ENCODE data around the gene XPO5. TPM values are rescaled to one million over a fixed set of nuclear protein-coding genes. Genes with fewer than 3 reads are reported as not detected.
A peak's percentile ranks its signal among the peaks of the same experiment; 100 is the strongest.

The XPO5 gene
- total RNA-seq, 4 donors from 2014 or later = 24.0 to 30.4 (median 27.3) TPM

DNA sequence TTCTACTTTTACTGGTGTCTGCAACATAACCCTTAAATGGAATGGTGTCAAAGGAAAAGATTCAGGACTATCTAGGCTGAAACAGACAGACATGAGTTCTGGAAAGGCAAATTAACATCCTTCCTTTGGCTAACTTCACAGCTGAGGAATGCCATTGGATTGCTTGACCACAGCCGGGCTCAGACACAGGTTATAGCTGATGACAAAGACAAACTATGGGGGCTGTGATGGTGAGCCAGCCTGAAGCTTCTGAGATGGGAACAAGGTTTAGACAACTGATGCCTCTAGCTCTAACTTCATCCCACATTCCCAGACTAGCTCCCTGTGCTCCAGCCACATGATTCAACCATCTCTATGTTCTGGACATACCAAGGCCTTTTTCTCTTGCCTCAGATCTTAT is 43.6 kb downstream of the XPO5 start:
- intact Hi-C loops (cut with DNase I; ENCODE audit: low total_unique reads) = no loop called here
- 92 to 96% methylated on average over 1 of the region's 1 CpG for WGBS, 2 donors
- TF ChIP-seq POLR2A (IDR thresholded peaks at IDR 0.05) (no peak), CTCF (IDR thresholded peaks at IDR 0.05) (no peak)
- DNase-seq (ENCODE audit: low spot score in 2 of 2) = no peak
- no peak overlapping the region for H3K4me3 ChIP-seq (ENCODE audit: low read depth, poor library complexity, severe bottlenecking)

GRCh38 chr6:43524483-43524961 is 51.3 kb downstream of the XPO5 start:
- intact Hi-C loops (cut with DNase I; ENCODE audit: low total_unique reads) = no loop called here
- WGBS, 2 donors = 61 to 75% methylated on average over 10 of the region's 10 CpGs
- TF ChIP-seq POLR2A (IDR thresholded peaks at IDR 0.05) (no peak), CTCF (IDR thresholded peaks at IDR 0.05) (no peak)
- H3K4me3 ChIP-seq (ENCODE audit: low read depth, poor library complexity, severe bottlenecking) = no peak overlapping the region
- peak in 1 of 2 donors; percentile 66 for DNase-seq (ENCODE audit: low spot score in 2 of 2)

GRCh38 chr6:43523284-43523683 is 52.6 kb downstream of the XPO5 start:
- 78 to 79% methylated on average over 3 of the region's 3 CpGs for WGBS, 2 donors
- intact Hi-C loops (cut with DNase I; ENCODE audit: low total_unique reads) = no loop called here
- no peak for TF ChIP-seq POLR2A (IDR thresholded peaks at IDR 0.05)
- no peak for TF ChIP-seq CTCF (IDR thresholded peaks at IDR 0.05)
- no peak for DNase-seq (ENCODE audit: low spot score in 2 of 2)
- no peak overlapping the region for H3K4me3 ChIP-seq (ENCODE audit: low read depth, poor library complexity, severe bottlenecking)

DNA sequence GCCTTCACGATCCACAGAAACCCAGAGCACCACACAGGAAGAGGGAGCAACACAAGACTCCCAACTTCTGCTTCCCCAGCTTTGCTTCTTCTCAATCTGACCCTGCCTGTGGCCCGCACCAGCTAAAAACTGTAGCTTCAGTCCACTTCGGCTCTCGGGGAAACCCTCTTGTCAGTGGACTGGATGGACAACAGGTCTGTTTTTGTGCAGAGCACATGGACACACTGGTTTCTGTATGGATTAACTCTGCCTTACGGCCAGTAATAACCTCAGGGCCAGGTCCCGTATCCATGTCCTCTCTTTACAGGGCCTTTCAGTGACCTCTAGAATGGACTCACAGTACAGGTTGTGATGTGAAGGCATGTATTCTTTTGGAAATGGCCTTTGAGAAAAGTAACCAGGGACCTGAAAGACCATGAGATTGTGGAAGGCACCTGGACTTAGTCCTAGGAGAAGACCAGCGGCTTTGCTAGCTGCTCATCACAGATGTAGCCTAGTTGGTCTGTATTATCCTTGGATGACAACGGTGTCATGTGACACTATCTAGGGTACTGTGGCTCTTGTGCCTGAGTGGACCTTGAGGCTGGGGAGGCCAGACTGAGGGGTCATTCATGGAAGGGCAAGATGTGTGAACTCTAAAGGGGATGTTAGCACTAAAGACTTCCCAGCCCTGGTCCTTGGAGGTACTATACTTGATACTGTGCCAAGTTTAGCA is 53.1 kb downstream of the XPO5 start:
- DNase-seq (ENCODE audit: low spot score in 2 of 2) = no peak
- H3K4me3 ChIP-seq (ENCODE audit: low read depth, poor library complexity, severe bottlenecking) = no peak overlapping the region
- WGBS, 2 donors = 80 to 93% methylated on average over 8 of the region's 8 CpGs
- no peak for TF ChIP-seq CTCF (IDR thresholded peaks at IDR 0.05)
- TF ChIP-seq POLR2A (IDR thresholded peaks at IDR 0.05) = no peak
- intact Hi-C loops (cut with DNase I; ENCODE audit: low total_unique reads) = no loop called here

DNA sequence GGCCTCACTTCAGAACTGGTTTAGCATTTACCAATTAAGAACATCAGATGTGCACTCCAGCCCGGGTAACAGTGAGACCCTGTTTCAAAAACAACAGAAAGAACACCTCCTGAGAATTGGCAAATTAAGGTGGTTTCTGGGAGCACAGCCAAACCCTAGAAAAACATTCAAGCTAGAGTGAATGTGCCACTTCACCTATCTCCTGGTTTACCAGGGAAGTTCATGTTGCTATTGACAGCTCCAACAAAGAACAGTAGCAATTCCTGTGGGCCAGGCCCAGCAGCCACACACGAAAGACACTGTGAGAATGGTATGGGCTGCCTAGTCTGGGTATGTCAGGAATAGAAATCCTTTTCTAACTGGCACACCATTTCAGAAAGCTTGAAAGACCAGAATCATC is 54.0 kb downstream of the XPO5 start:
- no peak for TF ChIP-seq POLR2A (IDR thresholded peaks at IDR 0.05)
- no peak for TF ChIP-seq CTCF (IDR thresholded peaks at IDR 0.05)
- intact Hi-C loops (cut with DNase I; ENCODE audit: low total_unique reads) = no loop called here
- no peak for DNase-seq (ENCODE audit: low spot score in 2 of 2)
- H3K4me3 ChIP-seq (ENCODE audit: low read depth, poor library complexity, severe bottlenecking) = no peak overlapping the region
- 77 to 88% methylated on average over 2 of the region's 2 CpGs for WGBS, 2 donors

DNA sequence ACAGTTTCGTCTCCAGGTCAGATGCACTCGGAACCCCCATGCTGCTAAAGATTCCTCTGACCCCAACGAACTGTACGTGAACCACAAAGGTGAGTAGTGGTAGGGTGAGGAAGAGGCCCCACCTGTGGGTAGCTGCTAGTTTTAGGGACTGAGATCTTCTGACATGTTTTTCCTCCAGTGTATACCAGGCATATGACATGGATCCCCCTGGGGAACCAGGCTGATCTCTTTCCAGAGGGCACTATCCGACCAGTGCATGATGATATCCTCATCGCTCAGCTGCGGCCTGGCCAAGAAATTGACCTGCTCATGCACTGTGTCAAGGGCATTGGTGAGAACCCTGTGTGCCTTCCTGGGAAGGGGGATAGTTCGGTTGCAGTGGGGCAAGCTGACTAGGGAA is 55.7 kb downstream of the XPO5 start:
- H3K4me3 ChIP-seq (ENCODE audit: low read depth, poor library complexity, severe bottlenecking) = no peak overlapping the region
- intact Hi-C loops (cut with DNase I; ENCODE audit: low total_unique reads) = no loop called here
- DNase-seq (ENCODE audit: low spot score in 2 of 2) = no peak
- no peak for TF ChIP-seq POLR2A (IDR thresholded peaks at IDR 0.05)
- no peak for TF ChIP-seq CTCF (IDR thresholded peaks at IDR 0.05)
- WGBS, 2 donors = 84 to 86% methylated on average over 8 of the region's 8 CpGs

Measured in lower leg skin (tissue), 4 donors.